Loucy (cell line): Measurements from ENCODE around the gene LRRC10B.

Experiments used
- H2AFZ ChIP-seq: fragments of 200-600 bp; sonication (generic); 2 replicates; pipeline ENCODE4 v1.6.0; 2016; ENCODE audit warnings: antibody characterized with exemption, mild to moderate bottlenecking, low read length, moderate library complexity
- H3F3A ChIP-seq: fragments of 200-600 bp; 2 replicates; pipeline ENCODE4 v1.6.0; 2016; ENCODE audit warnings: antibody characterized with exemption, low read depth, mild to moderate bottlenecking
- H3K27me3 ChIP-seq: fragments of 200-600 bp; sonication (generic); 2 replicates; pipeline ENCODE4 v1.6.1; 2014; ENCODE audit warnings: low read length, mild to moderate bottlenecking; ENCODE audit not compliant: insufficient read depth, poor library complexity, severe bottlenecking
- H3K36me3 ChIP-seq: fragments of 200-600 bp; sonication (generic); 2 replicates; pipeline ENCODE4 v1.6.1; 2016; ENCODE audit warnings: low read length; ENCODE audit not compliant: insufficient read depth
- H3K4me1 ChIP-seq: fragments of 200-600 bp; sonication (generic); 2 replicates; pipeline ENCODE4 v1.5.1; 2014; ENCODE audit warnings: low read length, mild to moderate bottlenecking; ENCODE audit not compliant: insufficient read depth, poor library complexity, severe bottlenecking
- H3K4me2 ChIP-seq: fragments of 200-600 bp; sonication (generic); 2 replicates; pipeline ENCODE4 v1.6.0; 2014; ENCODE audit warnings: antibody characterized with exemption, low read length, low read depth, mild to moderate bottlenecking; ENCODE audit not compliant: poor library complexity, severe bottlenecking
- H3K4me3 ChIP-seq: fragments of 200-600 bp; sonication (generic); 2 replicates; pipeline ENCODE4 v1.5.1; 2014; ENCODE audit warnings: low read length, mild to moderate bottlenecking, mixed read lengths; ENCODE audit not compliant: poor library complexity, severe bottlenecking
- H3K79me2 ChIP-seq: fragments of 200-600 bp; sonication (generic); 2 replicates; pipeline ENCODE4 v1.6.1; 2014; ENCODE audit warnings: low read length; ENCODE audit not compliant: insufficient read depth
- H3K9ac ChIP-seq: fragments of 200-600 bp; sonication (generic); 2 replicates; pipeline ENCODE4 v1.6.0; 2014; ENCODE audit warnings: mild to moderate bottlenecking, low read depth, low read length, moderate library complexity; ENCODE audit not compliant: poor library complexity, severe bottlenecking
- H3K9me2 ChIP-seq: fragments of 200-600 bp; sonication (generic); replicated peaks from 2 replicates; pipeline ENCODE4 v1.6.1; 2016; ENCODE audit warnings: low read depth, low read length, mixed read lengths
- H3K9me3 ChIP-seq: fragments of 200-600 bp; sonication (generic); 2 replicates; pipeline ENCODE4 v1.6.1; 2014; ENCODE audit warnings: mild to moderate bottlenecking, antibody characterized with exemption, low read length, low read depth; ENCODE audit not compliant: insufficient read depth
- H4K20me1 ChIP-seq: fragments of 200-600 bp; sonication (generic); 2 replicates; pipeline ENCODE4 v1.6.0; 2014; ENCODE audit warnings: antibody characterized with exemption, low read length, mild to moderate bottlenecking; ENCODE audit not compliant: insufficient read depth, poor library complexity, severe bottlenecking
- CTCF ChIP-seq: fragments of 200-600 bp; sonication (generic); conservative IDR thresholded peaks from 2 replicates; pipeline ENCODE4 v1.5.1; 2014; ENCODE audit warnings: mild to moderate bottlenecking, antibody characterized with exemption, low read length
- EZH2phosphoT487 ChIP-seq: fragments of 200-600 bp; IDR thresholded peaks from 2 replicates; pipeline ENCODE4 v1.6.1; 2018; ENCODE audit warnings: antibody characterized with exemption, mild to moderate bottlenecking, moderate library complexity, borderline replicate concordance

LRRC10B gene

GRCh38 chr11:61494381-61494961 lies 14.1 kb upstream of the LRRC10B start:
- Histone ChIP-seq H3K9ac (no peak overlapping the region), H3F3A (no peaks in the 10 kb centered on the region), H4K20me1 (no peaks in the 10 kb centered on the region), H3K4me1 (no peaks in the 10 kb centered on the region), H3K36me3 (no peaks in the 10 kb centered on the region), H2AFZ (no peak overlapping the region), H3K4me2 (no peak overlapping the region), H3K9me3 (no peaks in the 10 kb centered on the region), H3K79me2 (no peaks in the 10 kb centered on the region), H3K27me3 (no peaks in the 10 kb centered on the region), H3K4me3 (no peak overlapping the region), H3K9me2 (no peaks in the 10 kb centered on the region)
- TF ChIP-seq CTCF (no peak), EZH2phosphoT487 (no peak)

- no peak for TF ChIP-seq EZH2phosphoT487
- no peak for TF ChIP-seq CTCF
- Histone ChIP-seq H2AFZ (no peak overlapping the region), H3K4me2 (no peak overlapping the region), H4K20me1 (no peaks in the 10 kb centered on the region), H3F3A (no peaks in the 10 kb centered on the region), H3K36me3 (no peaks in the 10 kb centered on the region), H3K27me3 (no peaks in the 10 kb centered on the region), H3K4me1 (no peaks in the 10 kb centered on the region), H3K9ac (no peak overlapping the region), H3K79me2 (no peaks in the 10 kb centered on the region), H3K9me3 (no peaks in the 10 kb centered on the region), H3K4me3 (no peak overlapping the region), H3K9me2 (no peaks in the 10 kb centered on the region)
Measured at GRCh38 chr11:61495801-61496601, 12.5 kb upstream of the LRRC10B start.

- H3K36me3 ChIP-seq: no peaks in the 10 kb centered on the region
- no peaks in the 10 kb centered on the region for H3K4me1 ChIP-seq
- H3K4me3 ChIP-seq: no peak overlapping the region
- H3F3A ChIP-seq: no peaks in the 10 kb centered on the region
- H3K79me2 ChIP-seq: no peaks in the 10 kb centered on the region
- H3K27me3 ChIP-seq: no peaks in the 10 kb centered on the region
- H4K20me1 ChIP-seq: no peaks in the 10 kb centered on the region
- no peak overlapping the region for H3K4me2 ChIP-seq
- no peak overlapping the region for H2AFZ ChIP-seq
- TF ChIP-seq CTCF: no peak
- no peak for TF ChIP-seq EZH2phosphoT487
- H3K9me3 ChIP-seq: no peaks in the 10 kb centered on the region
- H3K9me2 ChIP-seq: no peaks in the 10 kb centered on the region
- no peak overlapping the region for H3K9ac ChIP-seq
Measured at GRCh38 chr11:61496602-61497400, 11.7 kb upstream of the LRRC10B start.
